Fibroblast of villous mesenchyme (primary cell): ENCODE results near the gene TTLL8. TPM values are rescaled to one million over a fixed set of nuclear protein-coding genes. Genes with fewer than 3 reads are reported as not detected.

ENCODE experiments used
- DNase-seq: peaks from one replicate; pipeline ENCODE4 v3.0.0-alpha.2; 2010; ENCODE audit warnings: low read depth
- H3K4me3 ChIP-seq: 2 replicates; pipeline ENCODE4 v1.5.1; 2011; ENCODE audit warnings: low read depth, mild to moderate bottlenecking, low read length
- CTCF ChIP-seq: IDR thresholded peaks from 2 replicates; pipeline ENCODE4 v1.5.1; 2012; ENCODE audit warnings: low read depth, mild to moderate bottlenecking, low read length; ENCODE audit not compliant: insufficient read depth
- total RNA-seq: library from RNA; depleted of rRNA; stranded (reverse); fragments of >200 nt; gene quantifications from 2 replicates; pipeline ENCODE4 v1.2.3, GENCODE V29; 2012

TTLL8 gene
- total RNA-seq, 1 donor = not detected

GRCh38 chr22:49971232-49972162 lies 86.6 kb downstream of the TTLL8 start:
- peak overlapping the region; percentile 55 for H3K4me3 ChIP-seq
- no peak for TF ChIP-seq CTCF
- peak; percentile 62 for DNase-seq

- DNase-seq = peak; percentile 96
- H3K4me3 ChIP-seq = peak overlapping the region; percentile 55
- no peak for TF ChIP-seq CTCF
Observed at GRCh38 chr22:49970528-49971231, 87.4 kb downstream of the TTLL8 start.

- no peak for TF ChIP-seq CTCF
- H3K4me3 ChIP-seq = no peak overlapping the region
- DNase-seq = no peak
Observed at GRCh38 chr22:49969751-49970527, 88.2 kb downstream of the TTLL8 start.

GRCh38 chr22:49968831-49969661 lies 89.1 kb downstream of the TTLL8 start:
- H3K4me3 ChIP-seq = no peak overlapping the region
- DNase-seq = no peak
- no peak for TF ChIP-seq CTCF

Other genes starting within 250 kb of the TTLL8 start
- gene BRD1, start 230.4 kb downstream of the TTLL8 start, total RNA-seq = 29.3 and 29.8 TPM in 2 replicates
- 10.6 and 13.4 TPM in 2 replicates for gene ZBED4, start 204.5 kb downstream of the TTLL8 start, total RNA-seq
- 17.1 and 20.3 TPM in 2 replicates for gene ALG12, start 139.9 kb downstream of the TTLL8 start, total RNA-seq
- gene CRELD2, start 139.7 kb downstream of the TTLL8 start, total RNA-seq = 53.1 and 58.9 TPM in 2 replicates
- gene PIM3, start 97.5 kb downstream of the TTLL8 start, total RNA-seq = 27.7 and 32.0 TPM in 2 replicates
- under 0.01 TPM in 1 of 2 replicates, not detected in the other for gene IL17REL, start 45.5 kb downstream of the TTLL8 start, total RNA-seq
- gene MLC1, start 27.1 kb upstream of the TTLL8 start, total RNA-seq = under 0.01 TPM in 2 replicates
- 9.7 and 10.8 TPM in 2 replicates for gene MOV10L1, start 31.7 kb upstream of the TTLL8 start, total RNA-seq
- 0.32 and 0.43 TPM in 2 replicates for gene PANX2, start 112.4 kb upstream of the TTLL8 start, total RNA-seq
- 21.6 and 27.4 TPM in 2 replicates for gene TRABD, start 127.6 kb upstream of the TTLL8 start, total RNA-seq
- 18.0 and 20.7 TPM in 2 replicates for gene SELENOO, start 142.7 kb upstream of the TTLL8 start, total RNA-seq
- 25.4 and 32.4 TPM in 2 replicates for gene TUBGCP6, start 186.7 kb upstream of the TTLL8 start, total RNA-seq
- gene HDAC10, start 193.0 kb upstream of the TTLL8 start, total RNA-seq = 18.7 and 19.4 TPM in 2 replicates
- 39.3 and 42.7 TPM in 2 replicates for gene MAPK12, start 203.4 kb upstream of the TTLL8 start, total RNA-seq
- gene MAPK11, start 212.1 kb upstream of the TTLL8 start, total RNA-seq = 6.5 and 6.8 TPM in 2 replicates
- 148 and 168 TPM in 2 replicates for gene PLXNB2, start 249.3 kb upstream of the TTLL8 start, total RNA-seq